ENCODE data around the gene DNAJC1. TPM values are rescaled to one million over a fixed set of nuclear protein-coding genes. Genes with fewer than 3 reads are reported as not detected.
A peak's percentile ranks its signal among the peaks of the same experiment; 100 is the strongest.
"Not testable (repeated sequence)": the region's sequence is repeated elsewhere in the genome, so short reads cannot be mapped to it uniquely, and the experiment has no call there.

The DNAJC1 gene
- total RNA-seq, 1 experiment from 2014 or later: 3.2 TPM

- H3K4me3 ChIP-seq (ENCODE audit: low read length): not testable (repeated sequence)
These were observed 28.7 kb upstream of the DNAJC1 start for GRCh38 chr10:22032268-22032667.

GRCh38 chr10:22030421-22030820 lies 26.9 kb upstream of the DNAJC1 start:
- H3K79me2 ChIP-seq (ENCODE audit: low read length): no peaks in the 10 kb centered on the region
- H3K9ac ChIP-seq (ENCODE audit: low read length): no peak overlapping the region
- no peaks in the 10 kb centered on the region for H3K9me2 ChIP-seq (replicated peaks; ENCODE audit: insufficient read depth, low read length)
- H3K9me3 ChIP-seq (ENCODE audit: low read length): no peaks in the 10 kb centered on the region
- H4K20me1 ChIP-seq (ENCODE audit: insufficient read depth, low read depth, low read length): no peaks in the 10 kb centered on the region
- no peak for DNase-seq
- H3K4me3 ChIP-seq (ENCODE audit: low read length): no peak overlapping the region
- no peaks in the 10 kb centered on the region for H3K4me1 ChIP-seq (ENCODE audit: low read length)
- H3K27ac ChIP-seq (ENCODE audit: low read length): no peak overlapping the region
- no peaks in the 10 kb centered on the region for H3K36me3 ChIP-seq (ENCODE audit: insufficient read depth, low read length)
- H3K4me2 ChIP-seq (ENCODE audit: low read depth, low read length, poor library complexity, severe bottlenecking): no peak overlapping the region
- H2AFZ ChIP-seq (ENCODE audit: low read length): no peak overlapping the region
- H3K27me3 ChIP-seq (ENCODE audit: low read length): no peaks in the 10 kb centered on the region

More at GRCh38 chr10:22032268-22032667, 28.7 kb upstream of the DNAJC1 start:
- H3K27me3 ChIP-seq (ENCODE audit: low read length); H3K9me2 ChIP-seq (replicated peaks; ENCODE audit: insufficient read depth, low read length); H3K36me3 ChIP-seq (ENCODE audit: insufficient read depth, low read length); H3K9me3 ChIP-seq (ENCODE audit: low read length); H3K79me2 ChIP-seq (ENCODE audit: low read length); H3K4me2 ChIP-seq (ENCODE audit: low read depth, low read length, poor library complexity, severe bottlenecking); DNase-seq; H3K27ac ChIP-seq (ENCODE audit: low read length); H3K9ac ChIP-seq (ENCODE audit: low read length); H4K20me1 ChIP-seq (ENCODE audit: insufficient read depth, low read depth, low read length); H2AFZ ChIP-seq (ENCODE audit: low read length); H3K4me1 ChIP-seq (ENCODE audit: low read length): not testable (repeated sequence)

GRCh38 chr10:22029445-22030236 lies 26.1 kb upstream of the DNAJC1 start:
- Histone ChIP-seq H3K79me2 (ENCODE audit: low read length) (no peaks in the 10 kb centered on the region), H3K4me1 (ENCODE audit: low read length) (no peaks in the 10 kb centered on the region), H3K36me3 (ENCODE audit: insufficient read depth, low read length) (no peaks in the 10 kb centered on the region), H3K27me3 (ENCODE audit: low read length) (no peaks in the 10 kb centered on the region), H3K27ac (ENCODE audit: low read length) (no peak overlapping the region), H3K9ac (ENCODE audit: low read length) (no peak overlapping the region), H3K4me2 (ENCODE audit: low read depth, low read length, poor library complexity, severe bottlenecking) (no peak overlapping the region), H3K9me2 (replicated peaks; ENCODE audit: insufficient read depth, low read length) (no peaks in the 10 kb centered on the region), H2AFZ (ENCODE audit: low read length) (no peak overlapping the region), H3K4me3 (ENCODE audit: low read length) (no peak overlapping the region), H4K20me1 (ENCODE audit: insufficient read depth, low read depth, low read length) (no peaks in the 10 kb centered on the region), H3K9me3 (ENCODE audit: low read length) (no peaks in the 10 kb centered on the region)
- no peak for DNase-seq

GRCh38 chr10:22027364-22028238 lies 24.1 kb upstream of the DNAJC1 start:
- H3K9me2 ChIP-seq (replicated peaks; ENCODE audit: insufficient read depth, low read length): no peaks in the 10 kb centered on the region
- no peaks in the 10 kb centered on the region for H3K27me3 ChIP-seq (ENCODE audit: low read length)
- no peak overlapping the region for H3K4me3 ChIP-seq (ENCODE audit: low read length)
- H3K79me2 ChIP-seq (ENCODE audit: low read length): no peaks in the 10 kb centered on the region
- H4K20me1 ChIP-seq (ENCODE audit: insufficient read depth, low read depth, low read length): no peaks in the 10 kb centered on the region
- no peaks in the 10 kb centered on the region for H3K4me1 ChIP-seq (ENCODE audit: low read length)
- H2AFZ ChIP-seq (ENCODE audit: low read length): no peak overlapping the region
- DNase-seq: no peak
- no peak overlapping the region for H3K9ac ChIP-seq (ENCODE audit: low read length)
- H3K4me2 ChIP-seq (ENCODE audit: low read depth, low read length, poor library complexity, severe bottlenecking): no peak overlapping the region
- no peak overlapping the region for H3K27ac ChIP-seq (ENCODE audit: low read length)
- H3K36me3 ChIP-seq (ENCODE audit: insufficient read depth, low read length): no peaks in the 10 kb centered on the region
- H3K9me3 ChIP-seq (ENCODE audit: low read length): no peaks in the 10 kb centered on the region

- H3K4me1 ChIP-seq (ENCODE audit: low read length): no peaks in the 10 kb centered on the region
- no peaks in the 10 kb centered on the region for H3K79me2 ChIP-seq (ENCODE audit: low read length)
- DNase-seq: no peak
- no peak overlapping the region for H3K9ac ChIP-seq (ENCODE audit: low read length)
- no peak overlapping the region for H3K4me3 ChIP-seq (ENCODE audit: low read length)
- no peak overlapping the region for H3K27ac ChIP-seq (ENCODE audit: low read length)
- H4K20me1 ChIP-seq (ENCODE audit: insufficient read depth, low read depth, low read length): no peaks in the 10 kb centered on the region
- H2AFZ ChIP-seq (ENCODE audit: low read length): no peak overlapping the region
- no peaks in the 10 kb centered on the region for H3K36me3 ChIP-seq (ENCODE audit: insufficient read depth, low read length)
- H3K9me2 ChIP-seq (replicated peaks; ENCODE audit: insufficient read depth, low read length): no peaks in the 10 kb centered on the region
- no peak overlapping the region for H3K4me2 ChIP-seq (ENCODE audit: low read depth, low read length, poor library complexity, severe bottlenecking)
- no peaks in the 10 kb centered on the region for H3K9me3 ChIP-seq (ENCODE audit: low read length)
- H3K27me3 ChIP-seq (ENCODE audit: low read length): no peaks in the 10 kb centered on the region
These were observed 22.8 kb upstream of the DNAJC1 start for GRCh38 chr10:22026287-22026686.

GRCh38 chr10:22023508-22023907 lies 20.0 kb upstream of the DNAJC1 start:
- Histone ChIP-seq H3K27ac (ENCODE audit: low read length) (no peak overlapping the region), H3K27me3 (ENCODE audit: low read length) (no peaks in the 10 kb centered on the region), H3K4me1 (ENCODE audit: low read length) (no peaks in the 10 kb centered on the region), H4K20me1 (ENCODE audit: insufficient read depth, low read depth, low read length) (no peaks in the 10 kb centered on the region), H2AFZ (ENCODE audit: low read length) (no peak overlapping the region), H3K9ac (ENCODE audit: low read length) (no peak overlapping the region), H3K9me3 (ENCODE audit: low read length) (no peaks in the 10 kb centered on the region), H3K4me2 (ENCODE audit: low read depth, low read length, poor library complexity, severe bottlenecking) (no peak overlapping the region), H3K9me2 (replicated peaks; ENCODE audit: insufficient read depth, low read length) (no peaks in the 10 kb centered on the region), H3K4me3 (ENCODE audit: low read length) (no peak overlapping the region), H3K79me2 (ENCODE audit: low read length) (no peaks in the 10 kb centered on the region), H3K36me3 (ENCODE audit: insufficient read depth, low read length) (no peaks in the 10 kb centered on the region)
- no peak for DNase-seq

- Histone ChIP-seq H3K9me2 (replicated peaks; ENCODE audit: insufficient read depth, low read length) (no peaks in the 10 kb centered on the region), H3K9ac (ENCODE audit: low read length) (no peak overlapping the region), H3K79me2 (ENCODE audit: low read length) (no peaks in the 10 kb centered on the region), H3K27ac (ENCODE audit: low read length) (no peak overlapping the region), H3K36me3 (ENCODE audit: insufficient read depth, low read length) (no peaks in the 10 kb centered on the region), H3K4me2 (ENCODE audit: low read depth, low read length, poor library complexity, severe bottlenecking) (peak overlapping the region; percentile 28), H3K4me1 (ENCODE audit: low read length) (no peaks in the 10 kb centered on the region), H3K4me3 (ENCODE audit: low read length) (no peak overlapping the region), H3K9me3 (ENCODE audit: low read length) (no peaks in the 10 kb centered on the region), H4K20me1 (ENCODE audit: insufficient read depth, low read depth, low read length) (no peaks in the 10 kb centered on the region), H3K27me3 (ENCODE audit: low read length) (no peaks in the 10 kb centered on the region), H2AFZ (ENCODE audit: low read length) (no peak overlapping the region; the same call in 1 of the 2 replicates)
- peak; percentile 52 for DNase-seq
These were observed 18.9 kb upstream of the DNAJC1 start for GRCh38 chr10:22022257-22023032.

GRCh38 chr10:22021144-22021543 lies 17.6 kb upstream of the DNAJC1 start:
- not testable (repeated sequence) for H3K4me2 ChIP-seq (ENCODE audit: low read depth, low read length, poor library complexity, severe bottlenecking); H2AFZ ChIP-seq (ENCODE audit: low read length); DNase-seq; H3K27me3 ChIP-seq (ENCODE audit: low read length); H3K9me3 ChIP-seq (ENCODE audit: low read length); H3K9ac ChIP-seq (ENCODE audit: low read length); H3K79me2 ChIP-seq (ENCODE audit: low read length); H3K36me3 ChIP-seq (ENCODE audit: insufficient read depth, low read length); H3K27ac ChIP-seq (ENCODE audit: low read length); H3K9me2 ChIP-seq (replicated peaks; ENCODE audit: insufficient read depth, low read length); H4K20me1 ChIP-seq (ENCODE audit: insufficient read depth, low read depth, low read length); H3K4me3 ChIP-seq (ENCODE audit: low read length); H3K4me1 ChIP-seq (ENCODE audit: low read length)

Data from Karpas-422 (cell line).